Stimulated activated CD4-positive, alpha-beta T cell treated with anti-CD3 and anti-CD28 coated beads, Interleukin-15, amount 100 ng/mL, for 1 hour (primary cell): ENCODE measurements around the gene TRPM5.

Experiments
- DNase-seq, 2 donors: peaks; one replicate each; pipeline ENCODE4 v3.0.0-alpha.2; 2020; ENCODE audit warnings: low read depth in 1 of 2, low spot score in 1 of 2

Gene TRPM5

GRCh38 chr11:2459016-2459725, 14.9 kb upstream of the TRPM5 start:
- no peak for DNase-seq

- DNase-seq, result no peak
Measured at GRCh38 chr11:2458321-2458720, 14.0 kb upstream of the TRPM5 start.

GRCh38 chr11:2453436-2453835, 9.1 kb upstream of the TRPM5 start:
- no peak for DNase-seq

GRCh38 chr11:2452321-2453012, 8.2 kb upstream of the TRPM5 start:
- no peak for DNase-seq

- DNase-seq, result no peak
Measured at GRCh38 chr11:2451916-2452315, 7.6 kb upstream of the TRPM5 start.

GRCh38 chr11:2451336-2451735, 7.0 kb upstream of the TRPM5 start:
- DNase-seq, result no peak

- no peak for DNase-seq
Measured at GRCh38 chr11:2450321-2451041, 6.2 kb upstream of the TRPM5 start.

- no peak for DNase-seq
Measured at GRCh38 chr11:2449548-2450320, 5.4 kb upstream of the TRPM5 start.

GRCh38 chr11:2448661-2449547, 4.6 kb upstream of the TRPM5 start:
- DNase-seq, result no peak

- DNase-seq, result no peak
Measured at GRCh38 chr11:2447951-2448650, 3.8 kb upstream of the TRPM5 start.

- DNase-seq, result no peak
Measured at GRCh38 chr11:2447253-2447950, 3.1 kb upstream of the TRPM5 start.

GRCh38 chr11:2446590-2447252, 2.4 kb upstream of the TRPM5 start:
- no peak for DNase-seq

GRCh38 chr11:2445746-2446551, 1.6 kb upstream of the TRPM5 start:
- no peak for DNase-seq

- peak in 1 of 2 donors; percentile 20 for DNase-seq
Measured at GRCh38 chr11:2444821-2445745, 769 bp upstream of the TRPM5 start, which contains the start of gene KCNQ1. TSS of gene KCNQ1 (plus strand) at chr11:2445008. CDS start at chr11:2445099, 91 bp downstream.

GRCh38 chr11:2443406-2443805, 908 bp downstream of the TRPM5 start:
- DNase-seq, result no peak

- DNase-seq, result no peak
Measured at GRCh38 chr11:2442589-2442988, 1.7 kb downstream of the TRPM5 start.

- DNase-seq, result no peak
Measured at GRCh38 chr11:2441171-2441570, 3.1 kb downstream of the TRPM5 start.
